ENCODE results near the gene DRG2.

DRG2 gene

DNA sequence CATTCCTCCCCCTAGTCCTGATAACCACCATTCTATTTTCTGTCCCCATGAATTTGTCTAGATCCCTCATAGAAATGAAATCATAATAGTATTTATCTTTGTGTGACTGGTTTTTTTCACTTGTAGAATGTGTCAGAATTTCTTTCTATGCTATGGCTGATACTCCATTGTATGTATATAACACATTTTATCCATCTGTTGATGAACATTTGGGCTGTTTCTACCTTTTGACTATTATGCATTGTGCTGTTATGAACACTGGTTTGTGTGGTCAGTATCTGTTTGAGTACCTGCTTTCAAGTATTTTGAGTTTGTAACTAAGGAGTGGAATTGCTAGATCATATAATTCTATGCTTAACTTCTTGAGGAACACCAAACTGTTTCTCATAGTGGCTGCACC, 16.0 kb upstream of the DRG2 start:
- Histone ChIP-seq H3K27ac (ENCODE audit: low read depth, low read length, poor library complexity, severe bottlenecking) (no peak overlapping the region), H3K9me3 (ENCODE audit: low read length) (no peaks in the 10 kb centered on the region), H3F3A (ENCODE audit: insufficient read depth, low read length) (no peaks in the 10 kb centered on the region), H4K20me1 (ENCODE audit: insufficient read depth, low read length) (no peaks in the 10 kb centered on the region), H3K9me2 (ENCODE audit: low read depth, low read length) (no peaks in the 10 kb centered on the region), H2AFZ (ENCODE audit: low read length) (no peak overlapping the region), H3K36me3 (ENCODE audit: insufficient read depth, low read length) (no peaks in the 10 kb centered on the region), H3K27me3 (ENCODE audit: insufficient read depth, low read length) (0 out of 2 replicates have a peak, but pooled peaks cover 2% of the 10 kb centered on the region), H3K4me3 (ENCODE audit: low read depth, low read length, poor library complexity, severe bottlenecking) (no peak overlapping the region), H3K9ac (ENCODE audit: low read length) (no peak overlapping the region), H3K79me2 (ENCODE audit: insufficient read depth, low read length) (no peaks in the 10 kb centered on the region), H3K4me2 (ENCODE audit: low read length) (no peak overlapping the region), H3K4me1 (ENCODE audit: insufficient read depth, low read length, severe bottlenecking) (no peaks in the 10 kb centered on the region)
- no peak for TF ChIP-seq EZH2 (IDR thresholded peaks at IDR 0.05; ENCODE audit: borderline replicate concordance, low read length)
- no peak for TF ChIP-seq CTCF (IDR thresholded peaks at IDR 0.05; ENCODE audit: low read length)

- Histone ChIP-seq H3K9me3 (ENCODE audit: low read length) (no peaks in the 10 kb centered on the region), H3K4me3 (ENCODE audit: low read depth, low read length, poor library complexity, severe bottlenecking) (no peak overlapping the region), H3F3A (ENCODE audit: insufficient read depth, low read length) (no peaks in the 10 kb centered on the region), H3K36me3 (ENCODE audit: insufficient read depth, low read length) (no peaks in the 10 kb centered on the region), H3K4me2 (ENCODE audit: low read length) (no peak overlapping the region), H3K4me1 (ENCODE audit: insufficient read depth, low read length, severe bottlenecking) (no peaks in the 10 kb centered on the region), H3K27ac (ENCODE audit: low read depth, low read length, poor library complexity, severe bottlenecking) (no peak overlapping the region), H3K27me3 (ENCODE audit: insufficient read depth, low read length) (0 out of 2 replicates have a peak, but pooled peaks cover 2% of the 10 kb centered on the region), H4K20me1 (ENCODE audit: insufficient read depth, low read length) (no peaks in the 10 kb centered on the region), H3K9me2 (ENCODE audit: low read depth, low read length) (no peaks in the 10 kb centered on the region), H3K9ac (ENCODE audit: low read length) (no peak overlapping the region), H2AFZ (ENCODE audit: low read length) (no peak overlapping the region), H3K79me2 (ENCODE audit: insufficient read depth, low read length) (no peaks in the 10 kb centered on the region)
- TF ChIP-seq EZH2 (IDR thresholded peaks at IDR 0.05; ENCODE audit: borderline replicate concordance, low read length), result no peak
- TF ChIP-seq CTCF (IDR thresholded peaks at IDR 0.05; ENCODE audit: low read length), result no peak
These were observed 13.0 kb upstream of the DRG2 start for GRCh38 chr17:18074566-18075272.

- no peak for TF ChIP-seq EZH2 (IDR thresholded peaks at IDR 0.05; ENCODE audit: borderline replicate concordance, low read length)
- TF ChIP-seq CTCF (IDR thresholded peaks at IDR 0.05; ENCODE audit: low read length), result no peak
These were observed 10.8 kb upstream of the DRG2 start for GRCh38 chr17:18076936-18077335.

More at GRCh38 chr17:18076936-18077335, 10.8 kb upstream of the DRG2 start:
- H2AFZ ChIP-seq (ENCODE audit: low read length), result no peak overlapping the region
- 0 out of 2 replicates have a peak, but pooled peaks cover 2% of the 10 kb centered on the region for H3K27me3 ChIP-seq (ENCODE audit: insufficient read depth, low read length)
- H3K4me2 ChIP-seq (ENCODE audit: low read length), result no peak overlapping the region
- no peaks in the 10 kb centered on the region for H3K79me2 ChIP-seq (ENCODE audit: insufficient read depth, low read length)
- H3K27ac ChIP-seq (ENCODE audit: low read depth, low read length, poor library complexity, severe bottlenecking), result no peak overlapping the region
- no peaks in the 10 kb centered on the region for H3K9me3 ChIP-seq (ENCODE audit: low read length)
- H3K4me1 ChIP-seq (ENCODE audit: insufficient read depth, low read length, severe bottlenecking), result no peaks in the 10 kb centered on the region
- no peak overlapping the region for H3K4me3 ChIP-seq (ENCODE audit: low read depth, low read length, poor library complexity, severe bottlenecking)
- no peaks in the 10 kb centered on the region for H3F3A ChIP-seq (ENCODE audit: insufficient read depth, low read length)
- no peaks in the 10 kb centered on the region for H3K36me3 ChIP-seq (ENCODE audit: insufficient read depth, low read length)
- H4K20me1 ChIP-seq (ENCODE audit: insufficient read depth, low read length), result no peaks in the 10 kb centered on the region
- H3K9ac ChIP-seq (ENCODE audit: low read length), result no peak overlapping the region
- H3K9me2 ChIP-seq (ENCODE audit: low read depth, low read length), result no peaks in the 10 kb centered on the region
